ENCODE data around the gene CSTPP1.
"Not testable (repeated sequence)": the region's sequence is repeated elsewhere in the genome, so short reads cannot be mapped to it uniquely, and the experiment has no call there.

CSTPP1 gene

DNA sequence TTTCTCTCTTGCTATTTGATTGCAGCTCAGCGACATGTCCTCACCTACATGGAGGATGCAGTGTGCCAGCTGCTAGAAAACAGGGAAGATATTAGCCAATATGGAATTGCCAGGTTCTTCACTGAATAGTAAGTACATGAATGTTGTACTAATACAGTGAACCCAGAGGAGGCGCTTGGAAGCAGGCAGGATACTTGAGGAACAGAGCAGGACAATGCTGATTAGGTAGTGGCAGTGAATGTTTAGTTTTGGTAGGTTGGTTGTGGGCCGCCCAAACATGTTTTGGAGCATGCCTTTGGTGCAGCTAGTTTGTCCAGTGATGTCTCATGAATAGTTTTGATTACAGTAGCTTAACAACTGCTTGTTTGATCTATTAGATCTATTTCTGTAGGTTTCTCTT, 50.6 kb downstream of the CSTPP1 start:
- no peaks in the 10 kb centered on the region for H3K9me2 ChIP-seq (ENCODE audit: low read depth, low read length)
- no peaks in the 10 kb centered on the region for H3K4me1 ChIP-seq (ENCODE audit: insufficient read depth, low read length, severe bottlenecking)
- H3K4me2 ChIP-seq (ENCODE audit: low read length): no peak overlapping the region
- peaks cover 9% of the 10 kb centered on the region for H3K36me3 ChIP-seq (ENCODE audit: insufficient read depth, low read length)
- no peak overlapping the region for H2AFZ ChIP-seq (ENCODE audit: low read length)
- H3F3A ChIP-seq (ENCODE audit: insufficient read depth, low read length): no peaks in the 10 kb centered on the region
- no peak overlapping the region for H3K27ac ChIP-seq (ENCODE audit: low read depth, low read length, poor library complexity, severe bottlenecking)
- no peak for TF ChIP-seq EZH2 (IDR thresholded peaks at IDR 0.05; ENCODE audit: borderline replicate concordance, low read length)
- TF ChIP-seq, protein P1, sequence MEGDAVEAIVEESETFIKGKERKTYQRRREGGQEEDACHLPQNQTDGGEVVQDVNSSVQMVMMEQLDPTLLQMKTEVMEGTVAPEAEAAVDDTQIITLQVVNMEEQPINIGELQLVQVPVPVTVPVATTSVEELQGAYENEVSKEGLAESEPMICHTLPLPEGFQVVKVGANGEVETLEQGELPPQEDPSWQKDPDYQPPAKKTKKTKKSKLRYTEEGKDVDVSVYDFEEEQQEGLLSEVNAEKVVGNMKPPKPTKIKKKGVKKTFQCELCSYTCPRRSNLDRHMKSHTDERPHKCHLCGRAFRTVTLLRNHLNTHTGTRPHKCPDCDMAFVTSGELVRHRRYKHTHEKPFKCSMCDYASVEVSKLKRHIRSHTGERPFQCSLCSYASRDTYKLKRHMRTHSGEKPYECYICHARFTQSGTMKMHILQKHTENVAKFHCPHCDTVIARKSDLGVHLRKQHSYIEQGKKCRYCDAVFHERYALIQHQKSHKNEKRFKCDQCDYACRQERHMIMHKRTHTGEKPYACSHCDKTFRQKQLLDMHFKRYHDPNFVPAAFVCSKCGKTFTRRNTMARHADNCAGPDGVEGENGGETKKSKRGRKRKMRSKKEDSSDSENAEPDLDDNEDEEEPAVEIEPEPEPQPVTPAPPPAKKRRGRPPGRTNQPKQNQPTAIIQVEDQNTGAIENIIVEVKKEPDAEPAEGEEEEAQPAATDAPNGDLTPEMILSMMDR (IDR thresholded peaks at IDR 0.05; ENCODE audit: low read length): no peak
- H3K27me3 ChIP-seq (ENCODE audit: insufficient read depth, low read length): no peaks in the 10 kb centered on the region
- no peak overlapping the region for H3K4me3 ChIP-seq (ENCODE audit: low read depth, low read length, poor library complexity, severe bottlenecking)
- 0 out of 2 replicates have a peak, but pooled peaks cover 4% of the 10 kb centered on the region for H3K9me3 ChIP-seq (ENCODE audit: low read length)
- no peaks in the 10 kb centered on the region for H4K20me1 ChIP-seq (ENCODE audit: insufficient read depth, low read length)
- no peak overlapping the region for H3K9ac ChIP-seq (ENCODE audit: low read length)
- no peaks in the 10 kb centered on the region for H3K79me2 ChIP-seq (ENCODE audit: insufficient read depth, low read length)

DNA sequence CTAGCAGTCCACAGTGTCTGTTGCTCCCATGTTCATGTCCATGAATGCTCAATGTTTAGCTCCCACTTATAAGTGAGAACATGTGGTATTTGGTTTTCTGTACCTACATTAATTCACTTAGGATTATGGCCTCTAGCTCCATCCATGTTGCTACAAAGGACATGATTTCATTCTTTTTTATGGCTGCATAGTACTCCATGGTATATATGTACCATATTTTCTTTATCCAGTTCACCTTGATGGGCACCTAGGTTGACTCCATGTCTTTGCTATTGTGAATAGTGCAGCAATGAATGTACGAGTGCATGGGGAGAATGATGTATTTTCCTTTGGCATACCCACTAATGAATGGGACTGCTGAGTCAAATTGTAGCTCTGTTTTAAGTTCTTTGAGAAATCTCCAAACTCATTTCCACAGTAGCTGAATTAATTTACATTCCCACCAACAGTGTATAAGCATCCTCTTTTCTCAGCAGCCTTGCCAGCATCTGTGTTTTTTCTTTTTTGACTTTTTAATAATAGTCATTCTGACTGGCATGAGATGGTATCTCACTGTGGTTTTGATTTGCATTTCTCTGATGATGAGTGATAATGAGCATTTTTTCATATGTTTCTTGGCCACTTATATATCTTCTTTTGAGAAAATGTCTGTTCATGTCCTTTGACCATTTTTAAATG, 53.4 kb downstream of the CSTPP1 start:
- not testable (repeated sequence) for H3K9me2 ChIP-seq (ENCODE audit: low read depth, low read length); H4K20me1 ChIP-seq (ENCODE audit: insufficient read depth, low read length); H3K4me2 ChIP-seq (ENCODE audit: low read length); H3K79me2 ChIP-seq (ENCODE audit: insufficient read depth, low read length); H3K4me1 ChIP-seq (ENCODE audit: insufficient read depth, low read length, severe bottlenecking); H3K27ac ChIP-seq (ENCODE audit: low read depth, low read length, poor library complexity, severe bottlenecking); H3K9me3 ChIP-seq (ENCODE audit: low read length); H3F3A ChIP-seq (ENCODE audit: insufficient read depth, low read length); H3K9ac ChIP-seq (ENCODE audit: low read length); H3K4me3 ChIP-seq (ENCODE audit: low read depth, low read length, poor library complexity, severe bottlenecking); H3K27me3 ChIP-seq (ENCODE audit: insufficient read depth, low read length); H3K36me3 ChIP-seq (ENCODE audit: insufficient read depth, low read length); H2AFZ ChIP-seq (ENCODE audit: low read length)

DNA sequence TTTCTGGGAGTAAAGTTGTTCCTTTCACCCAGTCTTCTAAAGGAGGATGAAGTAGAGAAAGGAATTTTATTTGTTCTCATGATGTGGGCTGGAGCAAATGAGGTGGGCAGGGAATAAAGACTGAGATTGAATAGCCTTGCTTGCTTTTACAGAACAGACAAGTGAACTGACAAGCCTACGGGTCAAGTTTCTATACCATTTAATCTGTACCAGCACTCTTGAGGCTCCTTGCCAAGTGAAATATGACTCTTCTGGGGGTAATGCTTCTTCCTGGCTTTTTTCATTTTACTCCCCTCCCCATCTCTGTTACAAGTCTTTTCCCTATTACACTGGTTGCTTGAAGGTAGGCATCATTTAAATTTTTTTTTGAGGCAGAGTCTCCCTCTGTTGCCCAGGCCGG, 54.8 kb downstream of the CSTPP1 start:
- TF ChIP-seq, protein P1 (IDR thresholded peaks at IDR 0.05; ENCODE audit: low read length): no peak
- no peak for TF ChIP-seq EZH2 (IDR thresholded peaks at IDR 0.05; ENCODE audit: borderline replicate concordance, low read length)

DNA sequence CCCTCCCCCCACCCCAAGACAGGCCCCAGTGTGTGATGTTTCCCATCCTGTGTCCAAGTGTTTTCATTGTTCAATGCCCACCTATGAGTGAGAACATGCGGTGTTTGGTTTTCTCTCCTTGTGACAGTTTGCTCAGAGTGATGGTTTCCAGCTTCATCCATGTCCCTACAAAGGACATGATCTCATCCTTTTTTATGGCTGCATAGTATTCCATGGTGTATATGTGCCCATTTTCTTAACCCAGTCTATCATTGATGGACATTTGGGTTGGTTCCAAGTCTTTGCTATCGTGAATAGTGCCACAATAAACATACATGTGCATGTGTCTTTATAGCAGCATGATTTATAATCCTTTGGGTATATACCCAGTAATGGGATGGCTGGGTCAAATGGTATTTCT, 55.8 kb downstream of the CSTPP1 start:
- H3K27ac ChIP-seq (ENCODE audit: low read depth, low read length, poor library complexity, severe bottlenecking); H3K9ac ChIP-seq (ENCODE audit: low read length); H3K4me2 ChIP-seq (ENCODE audit: low read length); H3K36me3 ChIP-seq (ENCODE audit: insufficient read depth, low read length); H3K27me3 ChIP-seq (ENCODE audit: insufficient read depth, low read length); H2AFZ ChIP-seq (ENCODE audit: low read length); H4K20me1 ChIP-seq (ENCODE audit: insufficient read depth, low read length); H3K9me3 ChIP-seq (ENCODE audit: low read length); H3K9me2 ChIP-seq (ENCODE audit: low read depth, low read length); H3K79me2 ChIP-seq (ENCODE audit: insufficient read depth, low read length); H3K4me1 ChIP-seq (ENCODE audit: insufficient read depth, low read length, severe bottlenecking); H3F3A ChIP-seq (ENCODE audit: insufficient read depth, low read length); H3K4me3 ChIP-seq (ENCODE audit: low read depth, low read length, poor library complexity, severe bottlenecking): not testable (repeated sequence)

More for the DNA sequence above, 54.8 kb downstream of the CSTPP1 start:
- Histone ChIP-seq H2AFZ (ENCODE audit: low read length) (no peak overlapping the region), H3K27me3 (ENCODE audit: insufficient read depth, low read length) (no peaks in the 10 kb centered on the region), H3K9ac (ENCODE audit: low read length) (no peak overlapping the region), H3K27ac (ENCODE audit: low read depth, low read length, poor library complexity, severe bottlenecking) (no peak overlapping the region), H3K4me1 (ENCODE audit: insufficient read depth, low read length, severe bottlenecking) (no peaks in the 10 kb centered on the region), H3K36me3 (ENCODE audit: insufficient read depth, low read length) (peaks cover 9% of the 10 kb centered on the region), H3K9me2 (ENCODE audit: low read depth, low read length) (no peaks in the 10 kb centered on the region), H4K20me1 (ENCODE audit: insufficient read depth, low read length) (no peaks in the 10 kb centered on the region), H3K4me3 (ENCODE audit: low read depth, low read length, poor library complexity, severe bottlenecking) (no peak overlapping the region), H3F3A (ENCODE audit: insufficient read depth, low read length) (no peaks in the 10 kb centered on the region), H3K79me2 (ENCODE audit: insufficient read depth, low read length) (no peaks in the 10 kb centered on the region), H3K9me3 (ENCODE audit: low read length) (0 out of 2 replicates have a peak, but pooled peaks cover 4% of the 10 kb centered on the region), H3K4me2 (ENCODE audit: low read length) (no peak overlapping the region)

DNA sequence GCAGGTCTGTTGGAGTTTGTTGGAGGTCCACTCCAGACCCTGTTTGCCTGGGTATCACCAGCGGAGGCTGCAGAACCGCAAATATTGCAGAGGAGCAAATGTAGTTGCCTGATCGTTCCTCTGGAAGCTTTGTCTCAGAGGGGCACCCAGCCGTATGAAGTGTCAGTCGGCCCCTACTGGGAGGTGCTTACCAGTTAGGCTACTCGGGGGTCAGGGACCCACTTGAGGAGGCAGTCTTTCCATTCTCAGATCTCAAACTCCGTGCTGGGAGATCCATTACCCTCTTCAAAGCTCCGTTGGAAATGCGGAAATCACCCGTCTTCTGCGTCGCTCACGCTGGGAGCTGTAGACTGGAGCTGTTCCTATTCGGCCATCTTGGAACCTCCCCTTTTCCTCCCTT, 61.2 kb downstream of the CSTPP1 start:
- not testable (repeated sequence) for H3K9me2 ChIP-seq (ENCODE audit: low read depth, low read length); H3K4me3 ChIP-seq (ENCODE audit: low read depth, low read length, poor library complexity, severe bottlenecking); H3K79me2 ChIP-seq (ENCODE audit: insufficient read depth, low read length); H3F3A ChIP-seq (ENCODE audit: insufficient read depth, low read length); H2AFZ ChIP-seq (ENCODE audit: low read length); H3K27ac ChIP-seq (ENCODE audit: low read depth, low read length, poor library complexity, severe bottlenecking); H3K9ac ChIP-seq (ENCODE audit: low read length); H3K27me3 ChIP-seq (ENCODE audit: insufficient read depth, low read length); H3K36me3 ChIP-seq (ENCODE audit: insufficient read depth, low read length); H3K4me2 ChIP-seq (ENCODE audit: low read length); H3K9me3 ChIP-seq (ENCODE audit: low read length); H4K20me1 ChIP-seq (ENCODE audit: insufficient read depth, low read length)
- H3K4me1 ChIP-seq (ENCODE audit: insufficient read depth, low read length, severe bottlenecking): peaks cover 37% of the 10 kb centered on the region

All from OCI-LY1 (cell line).